Measurements from ENCODE around the gene CRMP1. TPM values are rescaled to one million over a fixed set of nuclear protein-coding genes. Genes with fewer than 3 reads are reported as not detected.

CRMP1 gene
- total RNA-seq, 2 experiments from 2014 or later: not detected

- Mint-ChIP-seq H3K27me3 (no peaks in the 10 kb centered on the region), H3K27ac (no peak overlapping the region), H3K4me1 (ENCODE audit: low read depth) (no peaks in the 10 kb centered on the region), H3K36me3 (ENCODE audit: low read depth) (no peaks in the 10 kb centered on the region), H3K4me3 (no peak overlapping the region), H3K9me3 (no peaks in the 10 kb centered on the region)
- ATAC-seq (ENCODE audit: poor library complexity) (no peak), DNase-seq (no peak)
- Histone ChIP-seq H3K27me3 (ENCODE audit: control insufficient read depth in 1 of 2, insufficient read depth in 2 of 2, low read length in 2 of 2) (no peaks in the 10 kb centered on the region), H3K27ac (ENCODE audit: low read depth in 1 of 2, low read length in 2 of 2) (no peak overlapping the region), H3K36me3 (ENCODE audit: insufficient read depth, low read length) (no peaks in the 10 kb centered on the region), H3K4me1 (ENCODE audit: insufficient read depth, low read length) (no peaks in the 10 kb centered on the region), H3K9me3 (ENCODE audit: control insufficient read depth in 1 of 2, insufficient read depth in 1 of 2, low read length in 2 of 2) (peaks cover 0 to 13% of the 10 kb centered on the region in 2 experiments), H3K4me3 (ENCODE audit: low read length) (no peak overlapping the region)
- intact Hi-C loops (cut with DNase I, micrococcal nuclease): no loop called here
- POLR2A ChIA-PET: no interaction called here
- TF ChIP-seq CTCF (IDR thresholded peaks at IDR 0.05): no peak
- CTCF ChIA-PET: no interaction called here
These were observed 91.2 kb downstream of the CRMP1 start for GRCh38 chr4:5801696-5802095.

- no peak overlapping the region for H3K27ac Mint-ChIP-seq
- no peak for DNase-seq
- intact Hi-C loops (cut with DNase I, micrococcal nuclease): no loop called here
- ChIA-PET CTCF (no interaction called here), POLR2A (no interaction called here)
- Histone ChIP-seq H3K9me3 (ENCODE audit: control insufficient read depth in 1 of 2, insufficient read depth in 1 of 2, low read length in 2 of 2) (peaks cover 0 to 13% of the 10 kb centered on the region in 2 experiments), H3K27me3 (ENCODE audit: control insufficient read depth in 1 of 2, insufficient read depth in 2 of 2, low read length in 2 of 2) (no peaks in the 10 kb centered on the region), H3K27ac (ENCODE audit: low read depth in 1 of 2, low read length in 2 of 2) (no peak overlapping the region), H3K4me1 (ENCODE audit: insufficient read depth, low read length) (no peaks in the 10 kb centered on the region), H3K4me3 (ENCODE audit: low read length) (no peak overlapping the region), H3K36me3 (ENCODE audit: insufficient read depth, low read length) (no peaks in the 10 kb centered on the region)
- ATAC-seq (ENCODE audit: poor library complexity): no peak
- no peak for TF ChIP-seq CTCF (IDR thresholded peaks at IDR 0.05)
- H3K9me3 Mint-ChIP-seq: no peaks in the 10 kb centered on the region
- no peak overlapping the region for H3K4me3 Mint-ChIP-seq
- H3K27me3 Mint-ChIP-seq: no peaks in the 10 kb centered on the region
- H3K4me1 Mint-ChIP-seq (ENCODE audit: low read depth): no peaks in the 10 kb centered on the region
- no peaks in the 10 kb centered on the region for H3K36me3 Mint-ChIP-seq (ENCODE audit: low read depth)
These were observed 92.4 kb downstream of the CRMP1 start for GRCh38 chr4:5800496-5800895.

- no peak for TF ChIP-seq CTCF (IDR thresholded peaks at IDR 0.05)
- intact Hi-C loops (cut with DNase I, micrococcal nuclease): no loop called here
- no peak overlapping the region for H3K4me3 ChIP-seq (ENCODE audit: low read length)
- ChIA-PET POLR2A (no interaction called here), CTCF (no interaction called here)
- Mint-ChIP-seq H3K27ac (no peak overlapping the region), H3K4me3 (no peak overlapping the region), H3K4me1 (ENCODE audit: low read depth) (no peaks in the 10 kb centered on the region), H3K27me3 (no peaks in the 10 kb centered on the region), H3K36me3 (ENCODE audit: low read depth) (no peaks in the 10 kb centered on the region), H3K9me3 (no peaks in the 10 kb centered on the region)
- no peaks in the 10 kb centered on the region for H3K36me3 ChIP-seq (ENCODE audit: insufficient read depth, low read length)
- DNase-seq (no peak), ATAC-seq (ENCODE audit: poor library complexity) (no peak)
- peaks cover 0 to 13% of the 10 kb centered on the region in 2 experiments for H3K9me3 ChIP-seq (ENCODE audit: control insufficient read depth in 1 of 2, insufficient read depth in 1 of 2, low read length in 2 of 2)
- no peaks in the 10 kb centered on the region for H3K4me1 ChIP-seq (ENCODE audit: insufficient read depth, low read length)
- H3K27me3 ChIP-seq (ENCODE audit: control insufficient read depth in 1 of 2, insufficient read depth in 2 of 2, low read length in 2 of 2): no peaks in the 10 kb centered on the region
- no peak overlapping the region for H3K27ac ChIP-seq (ENCODE audit: low read depth in 1 of 2, low read length in 2 of 2)
These were observed 93.5 kb downstream of the CRMP1 start for GRCh38 chr4:5799406-5799805.
